NCI-H2107 (cell line): ENCODE measurements around the gene ENDOU.

Experiments used
- DNase-seq: peaks from one replicate; lab custom pipeline; 2025; lab: John Stamatoyannopoulos, UW

Gene ENDOU, protein sequence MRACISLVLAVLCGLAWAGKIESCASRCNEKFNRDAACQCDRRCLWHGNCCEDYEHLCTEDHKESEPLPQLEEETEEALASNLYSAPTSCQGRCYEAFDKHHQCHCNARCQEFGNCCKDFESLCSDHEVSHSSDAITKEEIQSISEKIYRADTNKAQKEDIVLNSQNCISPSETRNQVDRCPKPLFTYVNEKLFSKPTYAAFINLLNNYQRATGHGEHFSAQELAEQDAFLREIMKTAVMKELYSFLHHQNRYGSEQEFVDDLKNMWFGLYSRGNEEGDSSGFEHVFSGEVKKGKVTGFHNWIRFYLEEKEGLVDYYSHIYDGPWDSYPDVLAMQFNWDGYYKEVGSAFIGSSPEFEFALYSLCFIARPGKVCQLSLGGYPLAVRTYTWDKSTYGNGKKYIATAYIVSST

DNA sequence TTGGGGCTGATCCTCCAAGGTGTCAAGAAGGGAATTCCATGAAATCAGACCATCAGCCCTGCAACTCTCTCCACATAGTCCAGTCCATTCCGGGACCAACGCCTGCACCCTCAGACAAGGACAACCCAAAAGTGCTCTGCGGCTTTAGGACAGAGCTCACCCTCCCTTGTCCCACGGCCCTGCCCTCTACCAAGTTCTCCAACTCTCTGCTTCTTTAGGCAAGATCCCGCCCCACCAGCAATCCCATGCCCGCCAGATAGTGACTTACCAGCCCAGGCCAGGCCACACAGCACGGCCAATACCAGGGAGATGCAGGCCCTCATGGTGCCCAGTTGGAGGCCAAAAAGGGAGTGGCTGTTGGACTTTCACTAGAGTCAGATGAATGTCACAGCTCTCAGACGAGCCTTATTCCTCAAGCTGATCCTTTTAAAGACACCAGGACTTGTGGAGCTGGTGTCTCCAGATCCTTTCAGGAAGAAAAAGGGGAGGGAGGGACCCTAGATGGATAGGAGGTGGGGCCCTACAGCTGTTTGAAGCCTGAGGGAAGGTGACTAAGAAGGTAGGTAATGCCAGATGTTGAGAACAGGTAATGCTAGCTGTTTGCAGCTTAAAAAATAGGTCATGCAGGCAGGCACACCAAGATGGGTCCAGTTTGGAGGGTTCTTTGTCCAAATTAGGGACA lies at the start of gene ENDOU:
ENDOU (minus strand) TSS at position 400 of the 682 bp plus-strand sequence; CDS start at position 323, 77 bp downstream.
- no peak for DNase-seq

DNA sequence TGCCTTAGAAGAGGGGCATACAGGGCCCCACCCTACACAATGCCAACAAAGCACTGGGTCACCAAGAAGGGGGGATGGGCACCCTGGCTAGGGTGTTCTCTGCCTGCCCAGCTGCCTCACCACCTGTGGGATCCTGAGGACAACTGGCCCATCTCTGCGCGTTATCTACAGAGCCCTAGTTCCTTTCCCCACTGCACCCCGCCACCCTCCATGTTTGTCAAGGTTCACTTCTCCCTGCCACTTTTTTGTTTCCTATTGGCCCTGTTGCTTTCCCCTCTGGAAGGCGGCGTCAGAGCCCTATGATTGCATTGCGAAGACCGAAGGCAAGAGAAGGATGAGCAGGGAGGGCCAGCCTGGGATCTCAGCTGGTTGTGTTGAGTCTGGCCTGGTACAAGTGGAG lies 49.4 kb upstream of the ENDOU start:
- DNase-seq = no peak

GRCh38 chr12:47773858-47774580 lies 48.7 kb upstream of the ENDOU start:
- DNase-seq = no peak

DNA sequence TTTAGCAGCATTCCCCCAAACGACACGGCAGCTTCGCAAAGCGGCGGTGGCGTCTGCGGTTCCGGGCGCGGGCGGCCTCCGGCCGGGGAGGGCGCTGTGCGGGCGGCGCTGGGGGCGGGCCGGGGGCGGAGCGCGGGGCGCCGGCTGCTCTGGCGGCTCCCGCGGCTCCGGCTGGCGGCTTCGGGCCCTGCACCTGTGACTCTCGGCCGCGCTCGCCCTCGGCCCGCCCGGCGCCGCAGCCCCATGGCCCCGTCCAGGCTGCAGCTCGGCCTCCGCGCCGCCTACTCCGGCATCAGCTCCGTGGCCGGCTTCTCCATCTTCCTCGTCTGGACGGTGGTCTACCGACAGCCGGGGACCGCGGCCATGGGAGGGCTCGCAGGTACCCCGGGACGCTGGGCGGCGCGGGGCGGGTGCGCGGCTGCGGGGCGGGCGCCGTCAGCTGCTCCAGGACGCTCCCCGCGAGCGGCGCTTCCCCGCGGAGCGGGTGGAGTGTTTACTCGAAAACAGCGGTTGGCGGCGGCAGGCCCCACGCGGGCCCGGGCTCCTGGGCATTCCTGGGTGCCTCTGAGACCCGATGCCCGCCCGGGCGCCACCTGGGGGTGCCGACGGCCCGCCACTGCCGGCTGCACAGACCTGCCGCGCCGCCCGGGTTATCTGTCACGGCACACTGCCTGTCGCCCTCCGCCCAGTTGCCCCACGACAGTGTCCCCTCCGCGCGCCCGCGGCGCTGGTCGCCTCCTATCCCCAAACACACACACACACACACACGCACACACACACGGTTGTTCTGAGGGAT lies 48.0 kb upstream of the ENDOU start, which contains the start of gene SLC48A1:
SLC48A1 (plus strand) TSS at position 177 of the 796 bp plus-strand sequence; CDS start at position 244, 67 bp downstream.
- peak; percentile 42 for DNase-seq

DNA sequence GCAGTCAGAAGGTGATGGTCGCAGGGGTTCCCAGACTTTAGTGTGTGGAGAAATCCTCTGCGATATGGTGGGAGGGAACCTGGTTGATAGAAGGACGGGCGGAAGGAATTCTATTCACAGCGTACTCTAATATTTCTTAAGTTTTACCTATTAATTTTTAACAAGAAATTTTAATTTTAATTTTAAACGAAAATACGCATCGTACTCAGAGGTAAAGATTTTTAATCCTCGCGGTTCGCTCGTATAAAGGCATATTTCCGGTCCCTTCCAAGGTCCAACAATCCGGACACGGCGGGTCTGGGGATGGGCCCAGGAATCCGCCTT lies 47.4 kb upstream of the ENDOU start:
- no peak for DNase-seq

GRCh38 chr12:47772094-47772660 lies 46.9 kb upstream of the ENDOU start:
- DNase-seq = no peak

- no peak for DNase-seq
Measured at GRCh38 chr12:47771304-47771703, 46.0 kb upstream of the ENDOU start.

DNA sequence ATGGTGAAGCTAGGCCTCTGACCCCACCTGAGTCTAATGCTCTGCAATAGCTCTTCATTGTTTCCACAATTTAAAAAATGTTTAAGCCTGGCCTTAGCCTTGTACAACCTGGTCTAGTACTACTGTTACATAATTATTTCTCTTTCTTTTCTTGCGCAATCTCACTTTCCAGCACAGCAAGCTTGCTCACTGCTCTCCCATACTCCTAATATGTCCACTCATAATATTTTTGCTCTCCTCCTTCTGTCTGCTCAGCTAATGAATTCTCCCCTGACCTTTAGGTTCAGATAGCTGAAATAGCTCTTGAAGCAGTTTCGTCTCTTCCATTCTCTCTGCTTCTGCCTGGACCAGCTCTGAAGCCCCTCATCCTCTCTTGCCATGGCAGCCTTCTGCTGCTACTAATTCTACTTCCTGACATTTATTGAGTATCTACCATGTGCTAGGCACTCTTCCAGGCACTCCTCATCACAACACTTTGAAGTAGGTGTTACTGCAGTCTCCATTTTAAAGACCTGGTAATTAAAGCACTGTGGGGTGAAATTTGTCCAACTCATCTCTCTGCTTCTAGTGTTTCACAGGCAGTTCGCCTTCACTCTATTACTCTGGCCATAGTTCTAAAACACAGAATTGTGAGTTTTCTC lies 44.9 kb upstream of the ENDOU start:
- DNase-seq = no peak

- DNase-seq = no peak
Measured at GRCh38 chr12:47769234-47770085, 44.2 kb upstream of the ENDOU start.

DNA sequence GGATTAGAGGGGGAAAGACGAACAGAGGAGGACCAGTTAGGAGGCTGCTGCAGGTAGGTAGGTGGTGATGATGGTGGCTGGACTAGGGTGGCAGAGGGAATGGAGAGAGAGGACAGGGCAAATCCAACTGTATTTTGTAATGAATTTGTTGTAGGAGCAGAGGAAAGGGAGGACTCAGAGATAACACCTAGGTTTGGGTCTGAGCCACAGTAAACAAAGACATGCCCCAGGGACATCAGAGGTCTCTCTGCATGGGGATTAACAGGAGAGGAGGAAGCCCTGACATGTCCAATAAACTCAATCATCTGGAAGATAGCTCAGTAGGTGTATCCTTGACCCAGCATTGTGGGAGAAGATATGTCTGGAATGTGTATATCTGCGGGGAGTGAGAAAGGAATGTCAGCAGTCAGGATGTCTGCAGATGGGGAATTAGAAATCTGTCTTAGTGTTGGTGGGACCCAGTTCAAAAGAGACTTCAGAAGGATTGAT lies 43.1 kb upstream of the ENDOU start:
- no peak for DNase-seq

DNA sequence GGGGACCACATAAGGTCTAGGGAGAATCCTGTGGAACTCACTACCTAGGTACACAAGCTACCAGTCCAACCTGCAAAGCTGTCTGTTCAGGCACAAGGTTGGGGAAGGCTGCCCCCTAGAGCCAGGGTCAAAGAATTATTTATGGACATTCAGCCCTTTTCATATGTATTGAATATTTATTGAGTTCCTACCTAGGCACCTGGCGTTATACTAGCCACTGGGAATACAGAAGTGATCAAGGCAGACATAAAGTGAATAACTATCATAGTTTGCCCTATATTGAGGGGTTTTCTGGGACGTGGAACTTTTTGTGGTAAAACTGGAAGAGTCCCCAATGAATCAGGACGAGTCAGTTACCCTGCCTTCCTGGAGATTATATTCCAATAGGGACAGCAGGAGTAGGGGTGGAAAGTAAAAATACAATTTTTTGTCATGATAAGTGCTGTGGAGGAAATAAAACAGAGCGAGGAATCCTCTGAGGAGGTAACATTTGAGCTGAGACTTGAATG lies 42.0 kb upstream of the ENDOU start:
- no peak for DNase-seq

GRCh38 chr12:47766502-47767215 lies 41.4 kb upstream of the ENDOU start:
- DNase-seq = no peak

- no peak for DNase-seq
Measured at GRCh38 chr12:47763481-47764346, 38.4 kb upstream of the ENDOU start.

DNA sequence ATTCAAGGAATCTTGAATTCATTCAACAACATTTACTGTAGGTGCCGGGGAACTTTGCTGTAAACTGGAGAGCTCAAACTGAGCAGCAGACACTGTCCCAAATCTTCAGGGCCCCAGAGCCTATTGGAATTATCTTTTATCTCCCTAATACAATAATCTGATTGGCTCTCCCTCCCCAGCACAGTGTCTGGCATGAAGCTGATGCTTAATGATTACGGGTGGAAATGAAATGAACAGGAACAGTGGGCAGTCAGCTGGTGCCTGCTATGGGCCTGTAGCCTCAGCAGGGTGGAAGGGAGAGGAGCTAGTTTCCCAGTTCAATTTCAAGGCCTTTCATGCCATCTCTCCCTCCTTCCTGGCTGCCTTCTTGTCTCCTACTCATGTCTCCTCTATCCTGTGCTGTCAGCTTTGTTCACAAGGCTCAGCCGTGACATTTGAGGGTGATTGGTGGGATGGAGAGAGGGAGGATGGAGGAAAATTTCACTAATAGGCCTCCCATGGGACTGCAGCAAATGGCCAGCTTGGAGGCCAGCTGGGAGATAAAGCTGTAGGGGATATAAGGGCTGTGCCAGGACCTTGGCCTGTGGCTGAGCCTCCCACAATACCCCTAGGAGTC lies 37.7 kb upstream of the ENDOU start:
- no peak for DNase-seq

GRCh38 chr12:47758834-47759690 lies 33.8 kb upstream of the ENDOU start, which contains the start of gene RAPGEF3:
Gene RAPGEF3 (minus strand): TSS chr12:47758880. CDS start chr12:47758556, 324 bp downstream.
- DNase-seq = no peak

GRCh38 chr12:47758584-47758833 lies 33.2 kb upstream of the ENDOU start:
- DNase-seq = no peak
